Fibroblast of the aortic adventitia (primary cell): Measurements from ENCODE around the gene LCN9. TPM values are rescaled to one million over a fixed set of nuclear protein-coding genes. Genes with fewer than 3 reads are reported as not detected.

Experiments used
- DNase-seq: peaks from one replicate; pipeline ENCODE4 v3.0.0-alpha.2; 2010; ENCODE audit warnings: low read depth
- H3K4me3 ChIP-seq: 2 replicates; pipeline ENCODE4 v1.5.1; 2011; ENCODE audit warnings: low read depth, mild to moderate bottlenecking, control low read depth, low read length, moderate library complexity
- total RNA-seq: library from RNA; depleted of rRNA; stranded (reverse); fragments of >200 nt; gene quantifications from 2 replicates; pipeline ENCODE4 v1.2.3, GENCODE V29; 2012; ENCODE audit warnings: low replicate concordance
- TF ChIP-seq, protein P1 (sequence below): IDR thresholded peaks from 2 replicates; pipeline ENCODE4 v1.5.1; 2011; ENCODE audit warnings: mild to moderate bottlenecking, low read length, control low read depth, inconsistent platforms; ENCODE audit not compliant: insufficient read depth

The LCN9 gene
- total RNA-seq, 1 donor, result not detected

DNA sequence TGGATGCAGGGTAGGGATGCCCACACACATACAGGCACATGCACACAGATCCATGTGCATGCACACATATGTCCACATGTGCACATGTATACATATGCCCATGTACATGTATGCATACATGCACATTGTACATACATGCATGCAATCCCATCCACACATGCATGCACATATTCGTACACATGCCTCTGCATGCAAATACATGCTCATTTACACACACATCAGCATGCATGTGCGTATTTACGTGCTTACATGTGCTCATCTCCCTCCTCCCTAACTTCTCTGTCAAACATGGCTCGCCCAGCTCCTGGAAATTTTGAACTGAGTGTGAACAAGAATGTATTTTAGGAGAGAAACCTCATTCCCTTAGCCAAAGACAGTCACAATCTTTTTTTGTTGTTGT lies 45.1 kb downstream of the LCN9 start:
- H3K4me3 ChIP-seq, result no peak overlapping the region
- TF ChIP-seq, protein P1, sequence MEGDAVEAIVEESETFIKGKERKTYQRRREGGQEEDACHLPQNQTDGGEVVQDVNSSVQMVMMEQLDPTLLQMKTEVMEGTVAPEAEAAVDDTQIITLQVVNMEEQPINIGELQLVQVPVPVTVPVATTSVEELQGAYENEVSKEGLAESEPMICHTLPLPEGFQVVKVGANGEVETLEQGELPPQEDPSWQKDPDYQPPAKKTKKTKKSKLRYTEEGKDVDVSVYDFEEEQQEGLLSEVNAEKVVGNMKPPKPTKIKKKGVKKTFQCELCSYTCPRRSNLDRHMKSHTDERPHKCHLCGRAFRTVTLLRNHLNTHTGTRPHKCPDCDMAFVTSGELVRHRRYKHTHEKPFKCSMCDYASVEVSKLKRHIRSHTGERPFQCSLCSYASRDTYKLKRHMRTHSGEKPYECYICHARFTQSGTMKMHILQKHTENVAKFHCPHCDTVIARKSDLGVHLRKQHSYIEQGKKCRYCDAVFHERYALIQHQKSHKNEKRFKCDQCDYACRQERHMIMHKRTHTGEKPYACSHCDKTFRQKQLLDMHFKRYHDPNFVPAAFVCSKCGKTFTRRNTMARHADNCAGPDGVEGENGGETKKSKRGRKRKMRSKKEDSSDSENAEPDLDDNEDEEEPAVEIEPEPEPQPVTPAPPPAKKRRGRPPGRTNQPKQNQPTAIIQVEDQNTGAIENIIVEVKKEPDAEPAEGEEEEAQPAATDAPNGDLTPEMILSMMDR, result no peak
- DNase-seq, result no peak

DNA sequence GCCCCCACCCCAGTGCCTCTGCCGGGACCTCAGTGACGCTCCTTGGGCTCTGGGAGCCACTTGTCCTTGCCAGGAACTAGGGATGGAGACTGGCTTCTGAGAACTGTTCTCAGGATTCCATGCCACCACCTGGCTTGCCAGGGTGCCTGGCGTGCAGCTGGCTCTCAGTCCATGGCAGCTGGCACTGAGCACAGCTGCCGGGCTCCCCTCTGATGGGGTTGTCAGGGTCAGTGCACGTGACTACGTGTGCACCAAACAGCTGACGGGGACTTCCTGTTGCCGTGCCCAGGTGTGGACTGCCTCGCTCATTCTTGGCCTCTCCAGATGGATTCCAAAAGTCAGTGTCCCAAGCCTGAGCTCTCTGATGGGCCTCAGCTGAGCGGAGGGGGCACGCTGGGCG lies 48.3 kb downstream of the LCN9 start:
- TF ChIP-seq, protein P1, result no peak
- no peak for DNase-seq
- H3K4me3 ChIP-seq, result no peak overlapping the region

DNA sequence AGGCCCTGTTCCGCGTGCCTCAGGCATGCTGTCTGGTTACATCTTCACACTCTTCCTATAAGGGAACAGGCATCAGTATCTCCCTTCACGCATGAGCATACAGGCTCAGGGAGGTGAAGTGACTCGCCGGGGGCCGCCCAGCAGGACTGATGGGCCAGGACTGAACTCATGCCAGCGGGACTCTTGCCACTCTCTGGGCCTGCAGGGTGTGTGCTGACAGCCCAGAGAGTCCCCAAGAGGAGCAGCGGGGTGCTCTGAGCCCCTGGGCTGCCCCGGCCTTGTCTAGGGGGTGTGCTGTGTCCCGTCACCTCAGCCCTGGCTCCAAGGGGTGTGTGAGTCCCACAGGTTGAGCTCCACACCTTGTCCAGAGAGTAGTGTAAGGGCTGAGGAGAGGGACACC lies 48.8 kb downstream of the LCN9 start:
- TF ChIP-seq, protein P1, result no peak
- DNase-seq, result no peak
- no peak overlapping the region for H3K4me3 ChIP-seq

DNA sequence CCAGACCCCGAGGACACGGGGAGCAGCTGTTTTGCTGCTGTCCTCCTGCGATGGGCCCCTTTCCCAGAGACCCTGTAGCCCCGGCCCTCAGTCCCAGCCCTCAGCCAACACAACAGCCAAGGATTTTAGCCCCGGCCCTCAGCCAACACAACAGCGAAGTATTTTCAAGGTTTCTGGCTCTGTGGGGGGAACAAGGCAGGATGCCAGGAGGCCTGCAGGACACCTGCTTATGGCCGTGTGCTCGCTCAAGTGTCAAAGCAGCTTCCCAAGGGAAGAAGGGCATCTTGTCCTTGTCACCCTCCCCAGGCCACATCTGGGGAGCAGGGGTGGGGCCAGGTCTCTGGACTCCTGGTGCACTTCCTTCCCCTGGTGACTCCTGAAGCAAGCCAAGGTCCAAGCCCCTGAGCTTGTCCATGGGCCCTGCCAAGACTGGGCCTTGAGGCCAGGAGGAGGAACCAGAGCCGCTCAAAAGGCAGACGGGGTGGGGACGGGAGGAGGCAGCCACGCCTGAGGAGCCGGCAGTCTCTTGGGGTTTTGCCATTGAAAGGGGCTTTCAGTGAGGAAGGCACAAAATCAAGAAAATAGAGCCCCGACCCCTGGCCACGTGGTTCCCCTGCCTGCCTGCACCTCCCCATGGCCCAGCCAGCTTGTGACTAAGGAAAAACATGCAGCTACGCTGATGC lies 49.6 kb downstream of the LCN9 start:
- DNase-seq, result no peak
- TF ChIP-seq, protein P1, result no peak
- H3K4me3 ChIP-seq, result no peak overlapping the region

DNA sequence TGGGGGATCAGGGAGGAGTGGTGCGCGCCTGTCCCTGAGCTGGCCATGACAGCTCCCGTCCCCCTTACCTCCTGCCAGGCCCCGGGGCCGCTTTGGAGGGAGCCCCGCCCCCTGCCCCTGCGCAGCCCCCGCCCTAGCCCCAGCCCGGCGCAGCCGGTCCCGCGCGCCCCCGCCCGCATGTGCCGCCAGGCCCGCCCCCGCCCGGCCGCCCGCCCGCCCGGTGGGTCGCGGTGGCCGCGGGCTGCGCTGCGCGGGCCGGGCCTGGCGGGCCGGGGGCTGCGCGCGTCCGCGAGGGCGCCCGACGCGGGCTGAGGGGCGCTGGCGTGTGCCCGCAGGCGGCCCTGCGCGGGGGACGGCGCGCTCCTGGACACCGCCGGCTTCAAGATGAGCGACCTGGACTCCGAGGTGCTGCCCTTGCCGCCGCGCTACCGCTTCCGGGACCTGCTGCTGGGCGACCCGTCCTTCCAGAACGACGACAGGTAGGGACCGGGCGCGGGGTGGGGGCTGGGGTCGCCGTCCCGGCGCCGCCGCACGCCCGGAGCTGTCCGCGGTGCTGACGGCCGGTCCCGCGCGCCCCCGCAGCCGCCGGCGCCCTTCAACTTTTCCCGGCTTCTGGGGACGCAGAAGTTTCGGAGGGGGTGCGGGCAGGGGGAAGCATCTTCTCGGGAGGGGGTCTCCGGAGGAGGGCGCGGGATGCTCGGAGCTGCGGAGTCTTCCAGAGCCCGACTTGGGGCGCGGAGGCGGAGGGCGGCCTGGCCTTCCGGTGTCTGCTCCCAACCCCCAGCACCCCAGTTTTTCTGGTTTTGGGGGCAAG lies 51.3 kb downstream of the LCN9 start:
- TF ChIP-seq, protein P1, result no peak
- DNase-seq, result no peak
- no peak overlapping the region for H3K4me3 ChIP-seq

DNA sequence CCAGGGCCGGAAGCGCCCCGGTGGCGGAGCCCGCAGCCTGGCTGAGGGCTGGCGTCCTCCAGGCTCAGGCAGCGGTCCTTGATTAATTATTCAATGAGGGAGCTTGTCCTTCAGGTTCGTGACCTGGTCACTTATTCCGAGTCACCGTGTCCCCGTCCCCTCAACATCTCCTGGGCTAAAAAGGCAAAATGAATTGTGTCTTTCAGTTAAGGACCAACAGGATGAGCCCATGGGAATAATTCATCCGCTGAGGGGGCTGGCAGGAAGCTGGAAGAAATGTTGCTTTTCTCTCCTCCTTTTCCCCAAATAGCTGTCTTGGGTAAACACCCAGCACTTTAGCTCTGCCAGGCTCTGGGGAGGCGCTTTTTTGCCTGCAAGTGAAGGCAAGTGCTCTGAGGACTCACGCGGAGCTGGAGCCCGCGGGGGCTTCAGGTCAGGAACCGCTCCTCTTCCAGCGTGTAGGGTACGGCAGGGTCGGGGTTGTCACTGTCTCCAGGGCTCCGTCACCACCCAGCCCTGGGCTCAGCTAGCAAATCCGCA lies 52.0 kb downstream of the LCN9 start:
- no peak overlapping the region for H3K4me3 ChIP-seq
- TF ChIP-seq, protein P1, result no peak
- no peak for DNase-seq
